GM10266 (cell line): Measurements from ENCODE around the gene TSSK6.

Experiments
- DNase-seq: peaks from one replicate; pipeline ENCODE4 v3.0.0; 2012; ENCODE audit errors: extremely low spot score
- CTCF ChIP-seq: IDR thresholded peaks from 2 replicates; pipeline ENCODE4 v1.5.1; 2012; ENCODE audit warnings: mild to moderate bottlenecking, low read depth; ENCODE audit not compliant: control insufficient read depth, insufficient read depth; ENCODE audit errors: missing control alignments

The TSSK6 gene

DNA sequence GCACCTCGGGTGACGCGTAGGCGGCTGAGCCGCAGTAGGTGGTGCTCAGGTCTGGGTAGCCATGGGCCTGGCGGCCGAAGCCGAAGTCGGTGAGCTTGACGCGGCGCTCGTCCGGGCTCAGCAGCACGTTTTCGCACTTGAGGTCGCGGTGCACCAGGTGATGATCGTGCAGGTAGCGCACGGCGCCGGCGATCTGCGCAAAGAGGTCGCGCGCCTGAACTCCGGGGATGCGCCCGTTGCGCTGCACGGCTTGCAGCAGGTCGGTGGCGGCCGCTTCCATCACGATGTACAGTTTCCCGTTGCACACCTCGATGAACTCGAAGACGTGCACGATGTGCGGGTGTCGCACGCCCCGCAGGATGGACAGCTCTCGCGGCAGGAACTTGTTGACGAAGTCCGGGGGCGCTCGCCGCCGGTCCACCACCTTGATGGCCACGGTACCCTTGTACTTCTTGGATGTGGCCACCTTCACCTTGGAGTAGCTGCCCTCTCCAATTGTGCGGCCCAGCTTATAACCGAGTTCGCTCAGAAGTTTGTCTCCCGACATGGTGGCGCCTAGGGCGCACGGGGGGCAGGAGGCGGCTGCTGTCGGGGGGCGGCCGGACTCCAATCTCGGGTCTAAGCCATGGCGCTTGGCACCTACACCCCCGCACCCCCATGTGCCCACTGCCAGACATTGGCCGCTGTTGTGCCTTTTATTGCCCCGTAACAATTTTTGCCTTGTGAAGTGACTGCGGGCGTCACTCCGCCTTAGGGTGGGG, at the start of gene TSSK6:
TSSK6 (minus strand) TSS at position 668 of the 761 bp plus-strand sequence; CDS start at position 547, 121 bp downstream.
- DNase-seq = no peak
- TF ChIP-seq CTCF = no peak

- no peak for DNase-seq
- TF ChIP-seq CTCF = no peak
Observed at GRCh38 chr19:19563348-19563848, 48.0 kb upstream of the TSSK6 start.

GRCh38 chr19:19562665-19563347, 47.5 kb upstream of the TSSK6 start:
- TF ChIP-seq CTCF = peak; percentile 7
- DNase-seq = no peak

GRCh38 chr19:19561946-19562664, 46.8 kb upstream of the TSSK6 start:
- DNase-seq = no peak
- TF ChIP-seq CTCF = no peak

GRCh38 chr19:19559931-19560330, 44.6 kb upstream of the TSSK6 start:
- DNase-seq = no peak
- no peak for TF ChIP-seq CTCF

DNA sequence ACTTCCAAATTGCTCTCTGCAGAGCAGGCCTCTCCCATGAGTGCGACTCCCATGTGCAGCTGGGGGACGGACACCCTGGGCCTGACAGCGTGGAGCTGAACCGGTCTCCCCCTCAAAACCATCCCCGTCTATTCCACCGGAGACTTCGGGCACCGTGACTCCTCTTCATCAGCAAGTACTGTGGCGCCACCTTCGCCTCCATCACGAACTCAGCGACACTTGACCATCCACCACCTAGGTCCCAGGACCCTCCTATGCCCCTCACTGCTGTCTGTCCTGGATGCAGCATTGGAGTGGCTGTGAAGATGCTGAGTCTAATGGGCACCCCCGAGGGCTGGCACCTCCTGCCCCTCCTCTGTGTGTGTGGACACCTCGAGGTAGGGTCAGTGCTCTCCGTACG, 43.3 kb upstream of the TSSK6 start:
- TF ChIP-seq CTCF = no peak
- no peak for DNase-seq

DNA sequence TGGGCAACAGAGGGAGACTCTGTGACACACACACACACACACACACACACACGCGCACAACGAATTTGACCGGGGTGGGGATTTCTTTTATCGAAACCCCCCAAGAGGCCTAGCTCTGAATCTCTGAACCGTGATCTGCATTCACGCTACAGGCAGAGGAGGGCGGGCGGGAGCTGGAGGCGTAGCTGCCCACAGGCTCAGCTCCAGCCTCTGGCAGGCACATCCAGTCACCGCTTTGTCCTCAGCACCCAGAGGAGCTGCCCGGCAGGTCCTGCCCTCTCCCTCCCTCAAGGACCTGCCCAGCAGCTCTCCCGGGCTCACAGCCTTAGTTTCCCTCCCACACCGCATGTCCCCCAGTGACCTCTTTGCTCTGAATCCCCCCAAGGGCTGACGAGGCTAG, 42.7 kb upstream of the TSSK6 start:
- TF ChIP-seq CTCF = no peak
- no peak for DNase-seq
